HS-5 (cell line): Measurements from ENCODE around the gene SLC25A21.
"Not testable (repeated sequence)": the region's sequence is repeated elsewhere in the genome, so short reads cannot be mapped to it uniquely, and the experiment has no call there.

Source experiments
- DNase-seq: peaks from one replicate; pipeline ENCODE4 v3.0.0-alpha.2; 2012; ENCODE audit warnings: low read depth

Gene SLC25A21

DNA sequence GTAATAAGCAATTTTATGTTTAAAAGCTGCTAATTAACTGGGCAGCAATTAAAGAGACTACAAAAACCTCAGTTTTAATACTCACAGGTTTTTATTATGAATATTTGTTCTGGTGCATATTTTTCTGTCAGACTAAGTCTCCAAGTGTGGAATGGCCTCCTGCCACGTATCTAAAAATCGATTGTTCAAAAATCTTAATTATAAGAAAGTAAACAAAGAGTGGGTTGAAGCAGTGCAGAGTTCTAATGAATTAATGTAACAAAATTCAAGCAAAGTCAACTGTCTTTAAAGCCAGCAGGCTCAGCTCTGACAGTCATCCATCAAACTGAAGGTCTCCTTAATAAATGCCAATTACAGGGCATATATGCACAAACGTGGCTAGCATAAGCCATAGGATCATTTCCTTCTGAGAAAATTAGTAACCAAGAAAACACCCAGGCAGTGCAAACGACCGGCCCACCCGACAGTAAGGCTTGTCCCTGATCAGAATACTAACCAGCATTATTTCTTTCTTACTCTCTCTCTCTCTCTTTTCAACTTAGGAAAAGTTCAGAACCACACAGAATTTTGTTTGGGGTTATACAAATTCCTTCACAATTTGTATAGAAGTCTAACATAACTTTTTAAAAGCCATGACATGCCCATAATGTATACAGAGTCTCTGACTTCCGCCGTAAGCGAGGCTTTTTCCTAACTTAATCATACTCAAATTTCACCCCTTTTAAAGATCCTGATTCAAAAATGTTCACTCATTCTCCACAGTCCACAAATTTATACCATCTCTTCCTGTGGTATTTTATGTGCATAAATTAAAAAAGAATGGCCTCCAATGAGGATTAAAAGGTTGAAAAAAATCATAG lies 83.8 kb downstream of the SLC25A21 start:
- DNase-seq = no peak

DNA sequence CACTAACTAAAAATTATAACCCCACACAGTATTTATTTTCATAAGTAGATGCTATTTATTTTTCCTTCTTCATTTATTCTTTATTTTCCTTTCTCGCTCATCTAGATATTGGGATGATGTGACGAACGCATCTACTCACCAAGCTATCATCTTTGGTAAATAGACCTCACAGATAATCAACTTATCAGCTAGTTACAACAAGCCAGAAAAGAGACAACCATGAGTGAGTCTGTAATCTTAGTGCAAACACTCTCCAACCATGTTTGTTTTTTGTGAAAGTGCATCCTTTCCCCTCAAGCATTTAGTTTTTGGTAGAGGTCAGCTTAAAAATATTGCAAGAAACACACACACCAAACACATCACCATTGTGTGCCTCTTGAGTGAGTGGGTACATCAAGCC lies 84.9 kb downstream of the SLC25A21 start:
- no peak for DNase-seq

GRCh38 chr14:37083599-37083998 lies 88.8 kb downstream of the SLC25A21 start:
- DNase-seq = no peak

- no peak for DNase-seq
Observed at GRCh38 chr14:37082449-37082848, 90.0 kb downstream of the SLC25A21 start.

DNA sequence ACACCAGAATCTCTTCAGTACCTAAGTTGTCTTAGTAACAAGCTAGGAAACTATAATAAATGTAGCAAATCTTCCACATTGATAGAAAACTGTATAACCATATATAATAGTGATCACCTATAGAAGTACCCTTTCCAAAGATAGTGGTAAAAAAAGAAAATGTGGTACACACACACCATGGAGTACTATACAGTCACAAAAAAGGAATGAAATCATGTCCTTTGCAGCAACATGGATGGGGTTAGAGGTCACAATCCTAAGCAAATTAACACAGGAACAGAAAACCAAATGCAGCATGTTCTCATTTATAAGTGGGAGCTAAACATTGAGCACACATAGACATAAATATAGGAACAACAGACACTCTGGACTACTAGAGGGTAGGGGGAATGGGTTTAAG lies 90.5 kb downstream of the SLC25A21 start:
- DNase-seq = no peak

- DNase-seq = peak; percentile 8
Observed at GRCh38 chr14:37081218-37081617, 91.2 kb downstream of the SLC25A21 start.

GRCh38 chr14:37078131-37078530 lies 94.3 kb downstream of the SLC25A21 start:
- DNase-seq = no peak

GRCh38 chr14:37074320-37074719 lies 98.1 kb downstream of the SLC25A21 start:
- not testable (repeated sequence) for DNase-seq

- no peak for DNase-seq
Observed at GRCh38 chr14:37063467-37064240, 108.8 kb downstream of the SLC25A21 start.

DNA sequence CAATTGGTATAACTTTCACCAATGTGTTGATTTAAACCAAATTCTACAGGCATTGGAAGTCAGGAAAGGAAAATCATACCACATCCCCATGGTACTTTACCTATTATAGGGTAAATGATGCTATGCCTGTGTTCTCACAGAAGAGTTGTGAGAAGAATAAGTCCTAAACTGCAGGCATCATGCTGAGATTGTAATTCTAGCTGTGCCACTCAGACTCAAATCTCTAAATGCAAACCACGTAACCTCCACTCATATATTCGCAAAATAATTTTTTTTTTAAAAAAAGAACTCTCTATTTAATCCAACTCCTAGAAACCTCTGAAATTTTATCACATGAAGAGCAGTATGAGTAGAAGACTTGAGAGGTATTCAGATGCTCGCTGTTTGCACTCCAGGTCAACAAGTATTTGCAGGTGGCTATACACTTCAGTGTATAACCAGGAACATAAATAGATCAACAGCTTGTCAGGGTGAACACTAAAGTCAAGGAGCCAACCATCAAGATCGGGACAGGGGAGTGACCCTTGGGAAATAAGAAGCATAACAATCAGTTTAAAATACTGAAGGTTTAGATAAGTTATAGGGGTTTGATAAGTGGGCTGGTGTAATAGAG lies 110.1 kb downstream of the SLC25A21 start:
- no peak for DNase-seq

- DNase-seq = no peak
Observed at GRCh38 chr14:37061697-37062096, 110.7 kb downstream of the SLC25A21 start.

DNA sequence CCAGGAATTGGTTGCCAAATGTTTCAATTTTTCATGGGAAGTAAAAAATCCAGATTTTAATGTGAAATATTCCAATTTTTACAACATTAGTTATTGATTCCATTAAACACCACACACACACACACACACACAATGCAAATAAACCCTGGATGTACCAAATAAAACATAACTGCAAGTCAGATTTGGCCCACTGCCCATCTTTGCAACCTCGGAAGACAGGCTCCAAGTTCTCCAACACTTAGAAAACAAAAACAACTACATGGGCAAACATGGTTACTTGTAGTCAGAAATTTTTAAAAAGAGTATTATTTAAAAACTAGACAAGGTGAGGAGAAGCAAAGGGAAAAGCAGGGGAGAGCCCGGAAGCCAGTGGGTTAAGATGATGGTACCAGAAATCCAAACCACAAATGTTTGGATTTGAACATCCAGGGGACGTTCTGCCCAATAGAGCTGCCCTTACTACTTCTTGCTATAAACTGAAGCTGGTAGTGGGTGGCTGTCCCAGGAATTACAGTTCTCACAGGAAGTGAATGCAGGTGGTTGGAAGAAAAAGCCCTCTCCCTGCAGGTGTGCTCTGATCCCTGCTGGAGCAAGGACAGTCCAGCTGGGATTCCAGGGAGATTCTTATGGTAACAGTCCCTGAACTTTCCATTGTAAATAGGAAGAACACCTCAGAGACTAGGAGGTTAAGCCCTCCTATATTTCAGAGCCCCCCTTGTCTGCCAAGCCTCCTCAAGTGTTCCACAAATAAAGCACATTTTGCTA lies 111.7 kb downstream of the SLC25A21 start:
- DNase-seq = no peak

GRCh38 chr14:37057776-37058175 lies 114.6 kb downstream of the SLC25A21 start:
- no peak for DNase-seq

DNA sequence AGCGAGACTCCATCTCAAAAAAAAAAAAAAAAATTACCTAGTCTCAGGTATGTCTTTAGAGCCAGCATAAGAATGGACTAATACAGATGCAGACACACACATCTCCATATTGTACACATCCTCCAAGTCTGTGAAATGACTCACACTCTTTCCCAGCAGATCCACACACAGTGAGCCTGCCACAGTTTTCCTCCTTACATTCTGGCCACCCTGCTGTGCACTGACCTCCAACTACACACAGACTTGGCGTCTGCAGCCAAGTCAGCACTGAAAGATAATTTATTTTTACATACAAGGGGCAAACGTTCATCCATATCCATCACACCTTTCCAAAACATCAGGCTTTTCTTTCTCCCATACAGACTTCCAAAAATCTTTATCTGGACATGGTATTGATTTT lies 115.9 kb downstream of the SLC25A21 start:
- no peak for DNase-seq

- no peak for DNase-seq
Observed at GRCh38 chr14:37054869-37055268, 117.5 kb downstream of the SLC25A21 start.

DNA sequence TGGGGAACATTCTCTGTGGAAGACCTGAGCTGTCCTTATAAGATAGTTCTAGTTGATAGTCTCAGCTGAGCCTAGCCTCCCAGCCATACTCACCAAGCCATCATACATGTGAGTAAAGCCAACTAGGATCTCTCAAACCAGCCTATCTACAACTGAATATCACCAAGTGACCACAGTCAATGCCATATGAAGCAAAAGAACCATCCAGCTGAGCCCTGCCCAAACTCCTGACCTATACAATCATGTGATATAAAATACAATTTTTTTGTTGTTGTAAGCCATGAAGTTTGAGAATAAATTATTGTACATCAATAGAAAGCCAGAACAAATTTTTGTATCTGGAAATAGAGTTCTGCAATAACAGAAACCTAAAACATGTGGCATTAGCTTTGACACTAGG lies 118.3 kb downstream of the SLC25A21 start:
- no peak for DNase-seq

- DNase-seq = no peak
Observed at GRCh38 chr14:37051680-37052079, 120.7 kb downstream of the SLC25A21 start.

DNA sequence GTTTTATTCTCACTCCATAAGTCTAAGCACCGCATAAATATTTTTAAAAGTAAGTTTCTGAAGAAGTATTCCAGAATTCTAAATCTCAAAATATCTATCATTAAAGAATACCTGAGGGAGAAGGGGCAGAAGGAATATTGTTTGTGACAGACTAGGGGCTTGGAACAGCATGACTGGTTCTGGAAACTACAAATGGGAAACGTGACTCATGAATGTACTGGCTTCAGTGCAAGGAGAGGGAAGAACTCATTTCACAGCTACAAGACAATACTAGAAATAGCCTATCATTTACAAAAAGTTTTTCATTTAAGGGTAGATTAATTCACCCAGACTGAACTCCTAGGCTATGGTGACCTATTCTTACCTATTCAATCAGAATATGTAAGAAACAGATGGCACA lies 121.3 kb downstream of the SLC25A21 start:
- DNase-seq = no peak

DNA sequence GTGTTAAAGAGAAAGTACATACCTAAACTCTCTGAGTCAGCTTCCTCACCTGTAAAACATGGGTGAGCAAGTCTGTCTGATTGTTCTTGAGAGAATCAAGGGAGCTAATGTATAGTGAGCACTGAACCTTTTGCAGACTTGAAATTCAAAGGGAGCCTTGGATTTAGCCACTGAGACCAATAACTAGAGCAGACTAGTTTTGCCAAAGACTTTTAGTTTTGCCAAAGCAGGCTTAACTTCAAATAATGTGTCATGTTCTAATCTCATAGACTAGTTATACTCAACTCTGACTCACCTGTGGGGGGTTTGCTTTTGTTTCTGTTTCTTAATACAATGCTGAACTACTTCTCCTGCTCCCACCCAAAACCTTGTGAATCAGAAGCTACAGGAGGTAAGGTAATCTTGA lies 123.7 kb downstream of the SLC25A21 start:
- no peak for DNase-seq

DNA sequence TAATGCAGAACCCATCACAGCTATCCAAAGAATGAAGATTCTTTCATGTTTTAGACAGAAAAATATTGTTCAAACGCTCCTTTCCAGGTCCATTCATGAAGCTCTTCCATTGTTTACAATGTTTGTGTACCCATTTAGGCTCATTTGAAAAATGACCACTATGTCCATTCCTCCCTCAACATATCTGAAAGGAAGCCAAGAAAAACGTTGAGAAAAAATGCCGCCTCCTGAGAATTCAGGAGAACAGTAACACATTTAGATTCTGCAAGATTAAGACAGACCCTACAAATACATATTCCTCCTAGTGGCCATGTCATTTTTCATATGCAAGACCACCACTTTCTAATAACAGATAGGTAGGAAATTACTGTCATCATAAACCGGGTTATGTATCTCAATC lies 124.4 kb downstream of the SLC25A21 start:
- no peak for DNase-seq

- DNase-seq = no peak
Observed at GRCh38 chr14:37047226-37047625, 125.2 kb downstream of the SLC25A21 start.

GRCh38 chr14:37046815-37047214 lies 125.6 kb downstream of the SLC25A21 start:
- no peak for DNase-seq
